SU-DHL-6 (cell line): ENCODE data around the gene AIP.

Experiments used
- EZH2phosphoT487 ChIP-seq: fragments of 200-600 bp; sonication (generic), shearing (Covaris generic); conservative IDR thresholded peaks from 2 replicates; pipeline ENCODE4 v1.6.1; 2018; ENCODE audit warnings: mild to moderate bottlenecking, antibody characterized with exemption, low read length, moderate library complexity, mixed read lengths
- TF ChIP-seq, protein P1 (sequence below): fragments of 200-600 bp; sonication (generic); IDR thresholded peaks from one replicate; pipeline ENCODE4 v1.5.1; 2017; ENCODE audit warnings: antibody characterized with exemption, mild to moderate bottlenecking, low read length, moderate library complexity; ENCODE audit not compliant: insufficient read depth, poor library complexity, severe bottlenecking

DNA sequence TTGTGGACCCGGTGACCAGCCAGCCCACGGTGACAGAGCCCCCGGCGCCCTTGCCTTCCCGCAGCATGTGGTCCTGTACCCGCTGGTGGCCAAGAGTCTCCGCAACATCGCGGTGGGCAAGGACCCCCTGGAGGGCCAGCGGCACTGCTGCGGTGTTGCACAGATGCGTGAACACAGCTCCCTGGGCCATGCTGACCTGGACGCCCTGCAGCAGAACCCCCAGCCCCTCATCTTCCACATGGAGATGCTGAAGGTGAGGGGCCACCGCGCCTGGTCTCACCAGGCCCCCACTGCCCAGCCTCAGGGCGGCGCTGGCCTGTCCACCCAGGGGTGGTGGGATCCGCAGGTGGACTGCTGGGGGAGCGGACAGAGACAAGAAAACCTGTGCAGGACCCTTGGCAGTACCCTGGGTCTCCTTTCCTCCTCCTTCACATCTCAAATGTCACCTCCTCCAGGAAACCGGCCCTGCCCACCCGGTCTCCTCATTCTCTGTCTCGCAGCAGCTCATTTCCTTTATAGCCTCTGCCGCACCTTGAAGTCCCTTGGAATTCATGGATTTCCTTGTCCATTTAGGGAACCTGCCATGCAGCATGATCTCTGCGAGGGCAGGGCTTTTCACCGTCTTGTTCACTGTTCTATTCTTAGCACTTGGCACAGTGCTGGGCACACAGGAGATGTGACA is 6.5 kb downstream of the AIP start:
- TF ChIP-seq, protein P1, sequence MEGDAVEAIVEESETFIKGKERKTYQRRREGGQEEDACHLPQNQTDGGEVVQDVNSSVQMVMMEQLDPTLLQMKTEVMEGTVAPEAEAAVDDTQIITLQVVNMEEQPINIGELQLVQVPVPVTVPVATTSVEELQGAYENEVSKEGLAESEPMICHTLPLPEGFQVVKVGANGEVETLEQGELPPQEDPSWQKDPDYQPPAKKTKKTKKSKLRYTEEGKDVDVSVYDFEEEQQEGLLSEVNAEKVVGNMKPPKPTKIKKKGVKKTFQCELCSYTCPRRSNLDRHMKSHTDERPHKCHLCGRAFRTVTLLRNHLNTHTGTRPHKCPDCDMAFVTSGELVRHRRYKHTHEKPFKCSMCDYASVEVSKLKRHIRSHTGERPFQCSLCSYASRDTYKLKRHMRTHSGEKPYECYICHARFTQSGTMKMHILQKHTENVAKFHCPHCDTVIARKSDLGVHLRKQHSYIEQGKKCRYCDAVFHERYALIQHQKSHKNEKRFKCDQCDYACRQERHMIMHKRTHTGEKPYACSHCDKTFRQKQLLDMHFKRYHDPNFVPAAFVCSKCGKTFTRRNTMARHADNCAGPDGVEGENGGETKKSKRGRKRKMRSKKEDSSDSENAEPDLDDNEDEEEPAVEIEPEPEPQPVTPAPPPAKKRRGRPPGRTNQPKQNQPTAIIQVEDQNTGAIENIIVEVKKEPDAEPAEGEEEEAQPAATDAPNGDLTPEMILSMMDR: no peak
- no peak for TF ChIP-seq EZH2phosphoT487
